ENCODE measurements around the gene ARHGAP31. TPM values are rescaled to one million over a fixed set of nuclear protein-coding genes. Genes with fewer than 3 reads are reported as not detected.
"Not testable (repeated sequence)": the region's sequence is repeated elsewhere in the genome, so short reads cannot be mapped to it uniquely, and the experiment has no call there.

Gene ARHGAP31
- total RNA-seq, 2 experiments from 2014 or later: 8.9 to 9.7 TPM

GRCh38 chr3:119364401-119364800 is 70.2 kb downstream of the ARHGAP31 start:
- DNase-seq: no peak
- Mint-ChIP-seq H3K4me3 (no peak overlapping the region), H3K36me3 (peaks cover 2% of the 10 kb centered on the region), H3K27ac (no peak overlapping the region), H3K9me3 (no peaks in the 10 kb centered on the region), H3K27me3 (no peaks in the 10 kb centered on the region), H3K4me1 (no peaks in the 10 kb centered on the region)

- no peak overlapping the region for H3K4me3 Mint-ChIP-seq
These were observed 71.2 kb downstream of the ARHGAP31 start for GRCh38 chr3:119365418-119365817.

GRCh38 chr3:119367000-119367399 is 72.8 kb downstream of the ARHGAP31 start:
- no peaks in the 10 kb centered on the region for H3K4me1 Mint-ChIP-seq
- no peaks in the 10 kb centered on the region for H3K27me3 Mint-ChIP-seq
- no peak for DNase-seq
- H3K9me3 Mint-ChIP-seq: peaks cover 2% of the 10 kb centered on the region
- no peak overlapping the region for H3K27ac Mint-ChIP-seq
- peaks cover 6% of the 10 kb centered on the region for H3K36me3 Mint-ChIP-seq
- H3K4me3 Mint-ChIP-seq: no peak overlapping the region

More at GRCh38 chr3:119365418-119365817, 71.2 kb downstream of the ARHGAP31 start:
- DNase-seq: no peak
- Mint-ChIP-seq H3K4me1 (no peaks in the 10 kb centered on the region), H3K9me3 (no peaks in the 10 kb centered on the region), H3K27ac (no peak overlapping the region), H3K27me3 (no peaks in the 10 kb centered on the region), H3K36me3 (peaks cover 2% of the 10 kb centered on the region)

- Mint-ChIP-seq H3K4me1 (no peaks in the 10 kb centered on the region), H3K36me3 (peaks cover 7% of the 10 kb centered on the region), H3K27me3 (no peaks in the 10 kb centered on the region), H3K27ac (no peak overlapping the region), H3K4me3 (no peak overlapping the region), H3K9me3 (peaks cover 2% of the 10 kb centered on the region)
- DNase-seq: no peak
These were observed 74.1 kb downstream of the ARHGAP31 start for GRCh38 chr3:119368298-119368697.

GRCh38 chr3:119371786-119372185 is 77.6 kb downstream of the ARHGAP31 start:
- not testable (repeated sequence) for H3K27ac Mint-ChIP-seq, H3K9me3 Mint-ChIP-seq, H3K27me3 Mint-ChIP-seq, H3K36me3 Mint-ChIP-seq, H3K4me1 Mint-ChIP-seq, H3K4me3 Mint-ChIP-seq, DNase-seq

GRCh38 chr3:119375106-119375505 is 80.9 kb downstream of the ARHGAP31 start:
- Mint-ChIP-seq H3K4me3 (no peak overlapping the region), H3K36me3 (peaks cover 5% of the 10 kb centered on the region), H3K4me1 (no peaks in the 10 kb centered on the region), H3K27me3 (no peaks in the 10 kb centered on the region), H3K27ac (no peak overlapping the region), H3K9me3 (peaks cover 2% of the 10 kb centered on the region)
- no peak for DNase-seq

- no peaks in the 10 kb centered on the region for H3K4me1 Mint-ChIP-seq
- H3K4me3 Mint-ChIP-seq: no peak overlapping the region
- peaks cover 5% of the 10 kb centered on the region for H3K36me3 Mint-ChIP-seq
- DNase-seq: no peak
- H3K9me3 Mint-ChIP-seq: peaks cover 2% of the 10 kb centered on the region
- no peaks in the 10 kb centered on the region for H3K27me3 Mint-ChIP-seq
- no peak overlapping the region for H3K27ac Mint-ChIP-seq
These were observed 81.3 kb downstream of the ARHGAP31 start for GRCh38 chr3:119375510-119375909.

GRCh38 chr3:119376758-119377157 is 82.6 kb downstream of the ARHGAP31 start:
- H3K9me3 Mint-ChIP-seq: peaks cover under 1% of the 10 kb centered on the region
- no peaks in the 10 kb centered on the region for H3K4me1 Mint-ChIP-seq
- H3K36me3 Mint-ChIP-seq: peaks cover 3% of the 10 kb centered on the region
- H3K27me3 Mint-ChIP-seq: no peaks in the 10 kb centered on the region
- H3K27ac Mint-ChIP-seq: no peak overlapping the region
- no peak for DNase-seq
- no peak overlapping the region for H3K4me3 Mint-ChIP-seq

GRCh38 chr3:119378259-119378803 is 84.1 kb downstream of the ARHGAP31 start:
- Mint-ChIP-seq H3K4me3 (no peak overlapping the region), H3K27ac (no peak overlapping the region), H3K27me3 (no peaks in the 10 kb centered on the region)

GRCh38 chr3:119380697-119381096 is 86.5 kb downstream of the ARHGAP31 start:
- Mint-ChIP-seq H3K9me3 (no peaks in the 10 kb centered on the region), H3K4me1 (no peaks in the 10 kb centered on the region), H3K36me3 (peaks cover 10% of the 10 kb centered on the region), H3K4me3 (no peak overlapping the region), H3K27me3 (no peaks in the 10 kb centered on the region), H3K27ac (no peak overlapping the region)
- DNase-seq: no peak

More at GRCh38 chr3:119378259-119378803, 84.1 kb downstream of the ARHGAP31 start:
- Mint-ChIP-seq H3K9me3 (no peaks in the 10 kb centered on the region), H3K36me3 (peaks cover 2% of the 10 kb centered on the region), H3K4me1 (no peaks in the 10 kb centered on the region)
- DNase-seq: no peak

- no peak overlapping the region for H3K4me3 Mint-ChIP-seq
These were observed 88.0 kb downstream of the ARHGAP31 start for GRCh38 chr3:119382134-119382533.

GRCh38 chr3:119388577-119388976 is 94.4 kb downstream of the ARHGAP31 start:
- H3K27ac Mint-ChIP-seq: no peak overlapping the region
- no peaks in the 10 kb centered on the region for H3K9me3 Mint-ChIP-seq
- H3K4me3 Mint-ChIP-seq: no peak overlapping the region
- H3K27me3 Mint-ChIP-seq: no peaks in the 10 kb centered on the region
- no peak for DNase-seq
- no peaks in the 10 kb centered on the region for H3K4me1 Mint-ChIP-seq
- peaks cover 13% of the 10 kb centered on the region for H3K36me3 Mint-ChIP-seq

More at GRCh38 chr3:119382134-119382533, 88.0 kb downstream of the ARHGAP31 start:
- H3K4me1 Mint-ChIP-seq: no peaks in the 10 kb centered on the region
- DNase-seq: no peak
- no peaks in the 10 kb centered on the region for H3K9me3 Mint-ChIP-seq
- peaks cover 10% of the 10 kb centered on the region for H3K36me3 Mint-ChIP-seq
- no peaks in the 10 kb centered on the region for H3K27me3 Mint-ChIP-seq
- H3K27ac Mint-ChIP-seq: no peak overlapping the region

GRCh38 chr3:119395923-119396358 is 101.8 kb downstream of the ARHGAP31 start:
- no peaks in the 10 kb centered on the region for H3K9me3 Mint-ChIP-seq
- peaks cover 9% of the 10 kb centered on the region for H3K36me3 Mint-ChIP-seq
- no peaks in the 10 kb centered on the region for H3K27me3 Mint-ChIP-seq
- no peak for DNase-seq
- H3K4me1 Mint-ChIP-seq: peaks cover 13% of the 10 kb centered on the region
- H3K4me3 Mint-ChIP-seq: no peak overlapping the region
- no peak overlapping the region for H3K27ac Mint-ChIP-seq

- Mint-ChIP-seq H3K9me3 (no peaks in the 10 kb centered on the region), H3K36me3 (peaks cover 15% of the 10 kb centered on the region), H3K27ac (no peak overlapping the region), H3K4me3 (no peak overlapping the region), H3K4me1 (peaks cover 19% of the 10 kb centered on the region), H3K27me3 (no peaks in the 10 kb centered on the region)
- DNase-seq: no peak
These were observed 102.7 kb downstream of the ARHGAP31 start for GRCh38 chr3:119396870-119397269.

GRCh38 chr3:119400466-119400865 is 106.3 kb downstream of the ARHGAP31 start:
- Mint-ChIP-seq H3K27ac (no peak overlapping the region), H3K4me1 (peaks cover 19% of the 10 kb centered on the region), H3K4me3 (no peak overlapping the region), H3K9me3 (no peaks in the 10 kb centered on the region), H3K36me3 (peaks cover 18% of the 10 kb centered on the region), H3K27me3 (no peaks in the 10 kb centered on the region)
- DNase-seq: no peak

- no peaks in the 10 kb centered on the region for H3K27me3 Mint-ChIP-seq
- H3K4me1 Mint-ChIP-seq: peaks cover 13% of the 10 kb centered on the region
- no peaks in the 10 kb centered on the region for H3K9me3 Mint-ChIP-seq
- no peak overlapping the region for H3K4me3 Mint-ChIP-seq
- DNase-seq: no peak
- H3K27ac Mint-ChIP-seq: no peak overlapping the region
- peaks cover 18% of the 10 kb centered on the region for H3K36me3 Mint-ChIP-seq
These were observed 106.9 kb downstream of the ARHGAP31 start for GRCh38 chr3:119401069-119401468.

Data from activated naive CD8-positive, alpha-beta T cell treated with anti-CD3 and anti-CD28 coated beads for 36 hours (primary cell).